Omental fat pad (tissue), 4 donors: ENCODE data around the gene STARD4. TPM values are rescaled to one million over a fixed set of nuclear protein-coding genes. Genes with fewer than 3 reads are reported as not detected.

Experiments used
- ATAC-seq: fragments of 150-250 bp; one replicate; pipeline ENCODE4 v1.9.1; 2016; ENCODE audit warnings: mild to moderate bottlenecking, moderate library complexity; ENCODE audit not compliant: low FRiP score
- DNase-seq: peaks from one replicate; pipeline ENCODE4 v3.0.0-alpha.2; 2019; ENCODE audit warnings: low spot score
- total RNA-seq, 4 donors: library from RNA; depleted of rRNA; stranded (reverse); fragments of >200 nt; gene quantifications; one replicate each; pipeline ENCODE4 v1.1.0, GENCODE V29; 2016
- TF ChIP-seq, protein P1 (sequence below), 3 donors: fragments of 450-650 bp; IDR thresholded peaks; one replicate each; pipeline ENCODE4 v1.5.1; 2016 to 2017; ENCODE audit warnings: antibody characterized with exemption in 3 of 3, mild to moderate bottlenecking in 3 of 3, moderate library complexity in 2 of 3

STARD4 gene
- total RNA-seq, 4 donors from 2014 or later = 7.3 to 27.3 (median 13.5) TPM

DNA sequence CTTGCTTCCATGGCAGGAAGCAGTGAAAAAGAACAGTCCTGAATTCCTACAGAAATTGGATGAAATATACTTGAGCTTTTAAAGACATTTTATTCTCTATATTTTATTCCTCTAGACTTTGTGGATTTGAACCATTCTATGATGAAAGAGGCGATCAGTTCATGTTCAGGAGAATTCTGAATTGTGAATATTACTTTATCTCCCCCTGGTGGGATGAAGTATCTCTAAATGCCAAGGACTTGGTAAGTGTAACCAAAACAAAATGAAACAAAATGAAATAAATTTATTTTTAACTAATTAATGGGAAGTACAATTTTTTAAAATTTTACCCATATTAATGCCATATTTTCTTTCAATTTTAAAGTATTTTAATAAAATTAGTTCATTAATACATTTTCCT, 34.1 kb downstream of the STARD4 start:
- ATAC-seq = no peak
- TF ChIP-seq, protein P1, sequence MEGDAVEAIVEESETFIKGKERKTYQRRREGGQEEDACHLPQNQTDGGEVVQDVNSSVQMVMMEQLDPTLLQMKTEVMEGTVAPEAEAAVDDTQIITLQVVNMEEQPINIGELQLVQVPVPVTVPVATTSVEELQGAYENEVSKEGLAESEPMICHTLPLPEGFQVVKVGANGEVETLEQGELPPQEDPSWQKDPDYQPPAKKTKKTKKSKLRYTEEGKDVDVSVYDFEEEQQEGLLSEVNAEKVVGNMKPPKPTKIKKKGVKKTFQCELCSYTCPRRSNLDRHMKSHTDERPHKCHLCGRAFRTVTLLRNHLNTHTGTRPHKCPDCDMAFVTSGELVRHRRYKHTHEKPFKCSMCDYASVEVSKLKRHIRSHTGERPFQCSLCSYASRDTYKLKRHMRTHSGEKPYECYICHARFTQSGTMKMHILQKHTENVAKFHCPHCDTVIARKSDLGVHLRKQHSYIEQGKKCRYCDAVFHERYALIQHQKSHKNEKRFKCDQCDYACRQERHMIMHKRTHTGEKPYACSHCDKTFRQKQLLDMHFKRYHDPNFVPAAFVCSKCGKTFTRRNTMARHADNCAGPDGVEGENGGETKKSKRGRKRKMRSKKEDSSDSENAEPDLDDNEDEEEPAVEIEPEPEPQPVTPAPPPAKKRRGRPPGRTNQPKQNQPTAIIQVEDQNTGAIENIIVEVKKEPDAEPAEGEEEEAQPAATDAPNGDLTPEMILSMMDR (IDR thresholded peaks at IDR 0.05) = no peak
- no peak for DNase-seq

DNA sequence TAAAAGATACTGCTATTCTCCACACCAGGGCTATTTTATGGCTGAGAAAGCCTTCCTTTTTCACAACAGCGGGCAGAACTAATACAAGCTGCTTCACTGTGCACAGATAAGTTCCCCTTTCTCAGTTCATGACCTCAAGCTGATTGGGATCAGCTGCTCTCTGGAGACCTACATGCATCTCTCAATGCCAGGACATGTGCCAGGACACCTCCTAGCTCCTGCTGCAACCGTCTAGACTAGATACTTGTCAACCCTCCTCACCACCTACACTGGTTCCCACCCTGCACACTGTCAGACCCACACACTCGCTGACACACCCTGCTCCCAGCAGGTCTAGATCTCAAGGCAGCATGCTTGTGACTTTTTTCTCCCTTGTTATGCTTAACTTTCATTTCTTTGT, 39.8 kb downstream of the STARD4 start:
- TF ChIP-seq, protein P1 (IDR thresholded peaks at IDR 0.05) = no peak
- ATAC-seq (no peak), DNase-seq (no peak)

DNA sequence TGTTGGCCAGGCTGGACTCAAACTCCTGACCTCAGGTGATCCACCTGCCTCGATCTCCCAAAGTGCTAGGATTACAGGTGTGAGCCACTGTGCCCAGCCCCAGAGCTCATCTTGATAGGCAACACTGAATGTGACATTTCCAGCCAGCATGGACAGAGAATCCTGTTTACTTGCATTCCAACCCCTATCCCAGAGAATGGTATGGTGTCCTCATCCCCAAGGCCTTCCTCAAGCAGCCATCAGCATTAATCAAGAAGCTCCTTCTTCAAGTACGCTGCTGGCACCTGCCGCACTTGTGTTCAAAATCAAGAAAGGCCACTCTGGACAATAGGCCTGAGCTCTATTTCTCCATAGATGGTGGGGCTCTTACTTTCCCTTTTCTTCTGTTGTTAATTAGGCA, 40.2 kb downstream of the STARD4 start:
- TF ChIP-seq, protein P1 (IDR thresholded peaks at IDR 0.05) = no peak
- DNase-seq (no peak), ATAC-seq (no peak)

DNA sequence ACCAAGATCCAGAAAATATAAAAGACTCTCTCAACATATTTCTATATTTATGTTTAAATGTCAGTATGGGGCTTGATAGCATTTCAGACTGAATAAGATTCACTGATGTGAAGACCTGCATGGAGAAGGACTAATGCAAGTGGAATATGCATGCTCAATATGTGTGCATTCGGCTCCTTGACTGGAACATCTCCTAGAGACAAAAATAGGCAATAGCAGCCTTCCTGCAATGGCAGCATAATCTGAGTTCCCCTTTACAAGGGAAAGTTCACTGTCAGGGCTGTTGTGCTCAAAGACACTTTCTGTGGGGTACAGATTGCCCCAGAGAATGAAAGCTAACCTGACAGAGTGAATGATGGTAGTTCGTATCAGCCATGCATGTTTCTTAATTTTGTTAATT, 42.4 kb downstream of the STARD4 start:
- no peak for DNase-seq
- TF ChIP-seq, protein P1 (IDR thresholded peaks at IDR 0.05) = no peak
- no peak for ATAC-seq

DNA sequence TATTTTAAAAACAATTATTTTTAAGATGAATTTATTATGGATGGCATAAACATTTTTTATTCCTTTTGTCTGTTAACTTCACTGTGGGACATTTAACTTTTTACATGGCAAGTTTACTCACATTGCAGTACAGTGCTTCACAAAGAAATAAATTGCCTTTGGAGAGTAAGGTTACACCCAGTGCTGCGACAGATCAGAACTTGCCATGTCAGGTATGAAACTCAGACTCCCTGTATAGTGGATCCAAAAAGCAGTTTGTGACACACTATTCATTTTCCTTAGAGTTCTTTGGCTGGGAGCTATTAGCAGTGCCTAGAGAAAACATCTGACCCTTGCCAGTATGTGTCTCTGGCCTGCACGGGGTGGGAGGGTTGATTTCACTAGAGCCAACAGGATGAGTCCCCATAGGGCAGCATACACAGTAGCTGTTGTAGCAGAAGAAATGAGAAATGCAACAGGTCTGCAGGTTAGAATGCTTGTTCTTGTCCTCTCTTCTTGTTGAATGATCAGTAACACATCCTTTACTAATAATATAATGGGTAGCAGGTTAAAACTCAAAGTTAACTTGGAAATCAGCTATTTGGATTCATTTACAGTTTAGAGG, 42.9 kb downstream of the STARD4 start:
- DNase-seq = no peak
- no peak for ATAC-seq
- TF ChIP-seq, protein P1 (IDR thresholded peaks at IDR 0.05) = no peak

DNA sequence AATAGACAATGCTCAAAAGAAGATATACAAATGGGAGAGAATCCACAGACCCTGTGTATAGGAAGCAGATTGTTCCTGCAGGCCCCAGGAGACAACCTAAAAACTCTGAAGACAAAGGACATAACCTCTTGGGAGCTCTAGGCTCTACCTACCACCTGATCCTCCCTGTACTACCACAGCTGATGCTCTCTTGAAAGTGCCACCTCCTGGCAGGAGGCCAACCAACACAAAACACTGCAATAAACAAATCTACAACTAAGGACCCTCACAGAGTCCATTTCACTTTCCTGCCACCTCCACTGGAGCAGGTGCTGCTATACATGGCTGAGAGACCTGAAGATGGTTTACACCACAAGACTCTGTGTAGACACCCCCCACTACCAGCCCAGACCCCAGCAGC, 49.0 kb downstream of the STARD4 start:
- DNase-seq (no peak), ATAC-seq (no peak)
- TF ChIP-seq, protein P1 (IDR thresholded peaks at IDR 0.05) = no peak

DNA sequence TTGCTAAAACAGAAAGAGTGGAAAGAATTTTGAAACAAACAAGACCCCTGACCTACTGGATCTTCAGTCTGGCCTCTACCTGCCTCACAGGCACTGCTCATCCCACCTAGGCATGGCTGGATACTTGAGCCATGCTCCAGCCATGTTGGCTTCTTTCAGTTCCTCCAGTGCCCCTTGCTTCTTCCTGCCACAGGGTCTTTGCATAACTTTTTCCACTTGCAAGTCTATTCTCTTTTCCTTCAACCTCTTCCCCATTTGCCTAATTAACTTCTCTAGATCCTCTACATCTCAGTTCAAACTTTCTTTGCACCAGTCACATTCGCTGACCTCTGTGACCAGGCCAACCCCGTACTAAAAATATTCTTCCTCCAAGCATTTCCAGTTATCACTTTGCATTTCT, 50.4 kb downstream of the STARD4 start:
- ATAC-seq = no peak
- TF ChIP-seq, protein P1 (IDR thresholded peaks at IDR 0.05) = no peak
- no peak for DNase-seq
